IMR-90 (cell line): ENCODE data around the gene MYADM. TPM values are rescaled to one million over a fixed set of nuclear protein-coding genes. Genes with fewer than 3 reads are reported as not detected.
A peak's percentile ranks its signal among the peaks of the same experiment; 100 is the strongest.

Experiments
- ATAC-seq: fragments of 200-7000 bp; cut with Tn5 transposase; 2 replicates; pipeline ENCODE4 v1.9.1; 2020; ENCODE audit warnings: low read depth, mild to moderate bottlenecking, moderate library complexity
- BruUV-seq: library from RNA; stranded (reverse); fragments of 400-500 nt; replicated peaks from 2 replicates; lab custom pipeline; 2021; lab: Mats Ljungman, UMichigan
- CTCF ChIA-PET: fragments of 300-600 bp; formaldehyde crosslinking; extraction: SDS; loops from one replicate; lab custom pipeline; 2021; ENCODE audit warnings: antibody characterized with exemption; lab: Yijun Ruan, JAX
- POLR2A ChIA-PET: fragments of 300-600 bp; sonication (Branson Sonifier 250); formaldehyde crosslinking; loops from one replicate; lab custom pipeline; 2022; ENCODE audit warnings: antibody characterized with exemption; ENCODE audit not compliant: unreplicated experiment; lab: Charles Lee
- DNase-seq: peaks from one replicate; pipeline ENCODE4 v3.0.0; 2013
- H2AFZ ChIP-seq: replicated peaks from 2 replicates; pipeline ENCODE3; 2013; ENCODE audit warnings: low read length, mild to moderate bottlenecking; ENCODE audit not compliant: poor library complexity
- H2AK5ac ChIP-seq: 2 replicates; pipeline ENCODE4 v1.6.1; 2013; ENCODE audit warnings: low read depth, low read length, inconsistent platforms
- H2AK9ac ChIP-seq: replicated peaks from 2 replicates; pipeline ENCODE3; 2013; ENCODE audit warnings: mild to moderate bottlenecking, low read depth, low read length, moderate library complexity; ENCODE audit not compliant: poor library complexity
- H2BK120ac ChIP-seq: 2 replicates; pipeline ENCODE4 v1.6.1; 2013; ENCODE audit warnings: low read depth, low read length, inconsistent platforms
- H2BK15ac ChIP-seq: 3 replicates; pipeline ENCODE4 v1.6.1; 2013; ENCODE audit warnings: low read depth, low read length, inconsistent platforms
- H2BK20ac ChIP-seq: 2 replicates; pipeline ENCODE4 v1.6.1; 2013; ENCODE audit warnings: low read depth, mild to moderate bottlenecking, inconsistent platforms, low read length, moderate library complexity
- H2BK5ac ChIP-seq: 2 replicates; pipeline ENCODE4 v1.6.1; 2013; ENCODE audit warnings: mild to moderate bottlenecking, low read depth, low read length, inconsistent platforms; ENCODE audit not compliant: poor library complexity, severe bottlenecking
- H3K14ac ChIP-seq: replicated peaks from 2 replicates; pipeline ENCODE4 v1.6.1; 2013; ENCODE audit warnings: low read depth, low read length, inconsistent platforms
- H3K18ac ChIP-seq: 2 replicates; pipeline ENCODE4 v1.6.1; 2013; ENCODE audit warnings: low read depth, low read length, control low read depth
- H3K23ac ChIP-seq: 2 replicates; pipeline ENCODE4 v1.6.1; 2013; ENCODE audit warnings: low read depth, low read length, inconsistent platforms
- H3K27ac ChIP-seq: 2 replicates; pipeline ENCODE4 v1.5.1; 2013; ENCODE audit warnings: mild to moderate bottlenecking, control low read depth, low read length; ENCODE audit not compliant: insufficient read depth
- H3K27me3 ChIP-seq: 2 replicates; pipeline ENCODE4 v1.6.1; 2013; ENCODE audit warnings: low read length; ENCODE audit not compliant: control insufficient read depth, insufficient read depth
- H3K36me3 ChIP-seq: 2 replicates; pipeline ENCODE4 v1.6.1; 2013; ENCODE audit warnings: low read length, mixed read lengths; ENCODE audit not compliant: control insufficient read depth, insufficient read depth
- H3K4ac ChIP-seq: 2 replicates; pipeline ENCODE4 v1.6.1; 2013; ENCODE audit warnings: low read depth, low read length, inconsistent platforms
- H3K4me1 ChIP-seq: 2 replicates; pipeline ENCODE4 v1.6.1; 2013; ENCODE audit warnings: low read length, mixed read lengths; ENCODE audit not compliant: control insufficient read depth, insufficient read depth
- H3K4me2 ChIP-seq: 2 replicates; pipeline ENCODE4 v1.6.1; 2013; ENCODE audit warnings: low read depth, mild to moderate bottlenecking, control low read depth, low read length, moderate library complexity
- H3K4me3 ChIP-seq: 2 replicates; pipeline ENCODE4 v1.5.1; 2013; ENCODE audit warnings: low read depth, mild to moderate bottlenecking, control low read depth, low read length, moderate library complexity; ENCODE audit not compliant: insufficient read depth
- H3K56ac ChIP-seq: 2 replicates; pipeline ENCODE4 v1.6.1; 2013; ENCODE audit warnings: low read length, inconsistent platforms; ENCODE audit not compliant: insufficient read depth; ENCODE audit errors: extremely low read depth
- H3K79me1 ChIP-seq, 2 experiments: 2 replicates each; pipeline ENCODE4 v1.6.1; 2013; ENCODE audit warnings: low read length in 2 of 2, inconsistent platforms in 1 of 2, low read depth in 1 of 2
- H3K9ac ChIP-seq: 2 replicates; pipeline ENCODE4 v1.6.1; 2013; ENCODE audit warnings: low read depth, low read length, control low read depth
- H3K9me1 ChIP-seq: 2 replicates; pipeline ENCODE4 v1.6.1; 2013; ENCODE audit warnings: low read length, inconsistent platforms; ENCODE audit not compliant: insufficient read depth
- H3K9me3 ChIP-seq: 2 replicates; pipeline ENCODE4 v1.6.1; 2013; ENCODE audit warnings: low read length; ENCODE audit not compliant: control insufficient read depth, insufficient read depth
- H4K20me1 ChIP-seq: 2 replicates; pipeline ENCODE4 v1.6.1; 2013; ENCODE audit warnings: low read length, inconsistent platforms; ENCODE audit not compliant: insufficient read depth
- H4K5ac ChIP-seq: 2 replicates; pipeline ENCODE4 v1.6.1; 2013; ENCODE audit warnings: mild to moderate bottlenecking, low read depth, low read length, control low read depth
- H4K8ac ChIP-seq, 2 experiments: 2 replicates each; pipeline ENCODE4 v1.6.1; 2013; ENCODE audit warnings: low read depth in 2 of 2, low read length in 2 of 2, control low read depth in 1 of 2, inconsistent platforms in 1 of 2
- H4K91ac ChIP-seq: 2 replicates; pipeline ENCODE4 v1.6.1; 2013; ENCODE audit warnings: low read depth, low read length, inconsistent platforms; ENCODE audit not compliant: insufficient read depth
- CHD1 ChIP-seq: IDR thresholded peaks from 2 replicates; pipeline ENCODE4 v1.6.1; 2012; ENCODE audit warnings: low read depth, low read length, improper control_type of control experiment
- CTCF ChIP-seq: conservative IDR thresholded peaks from 2 replicates; pipeline ENCODE4 v1.5.1; 2012; ENCODE audit warnings: mild to moderate bottlenecking, low read depth, low read length, improper control_type of control experiment
- FOS ChIP-seq: fragments of 150-350 bp; IDR thresholded peaks from 2 replicates; pipeline ENCODE4 v1.6.1; 2016; ENCODE audit warnings: low read depth, low read length
- MAZ ChIP-seq: IDR thresholded peaks from 2 replicates; pipeline ENCODE4 v1.6.1; 2012; ENCODE audit warnings: low read depth, mild to moderate bottlenecking, low read length, improper control_type of control experiment, moderate library complexity, borderline replicate concordance
- NFE2L2 ChIP-seq: fragments of 150-350 bp; IDR thresholded peaks from 2 replicates; pipeline ENCODE4 v1.6.1; 2016; ENCODE audit warnings: low read depth, mild to moderate bottlenecking, low read length
- POLR2A ChIP-seq: IDR thresholded peaks from 2 replicates; pipeline ENCODE4 v1.6.1; 2012; ENCODE audit warnings: mild to moderate bottlenecking, low read depth, low read length
- RAD21 ChIP-seq: IDR thresholded peaks from 2 replicates; pipeline ENCODE4 v1.6.1; 2012; ENCODE audit warnings: low read length, improper control_type of control experiment
- SMC3 ChIP-seq: fragments of 150-350 bp; IDR thresholded peaks from 2 replicates; pipeline ENCODE4 v1.6.1; 2016; ENCODE audit warnings: low read depth, mild to moderate bottlenecking, antibody characterized with exemption, low read length, moderate library complexity
- WGBS, 2 experiments: methylation state at CpG; one replicate each; pipeline versions ENCODE4 v1.1.5 to v1.1.7; 2013; ENCODE audit warnings: missing lambda C conversion rate in 2 of 2; ENCODE audit not compliant: insufficient read length in 1 of 2; ENCODE audit errors: extremely low coverage in 2 of 2; 5-methylcytosine and 5-hydroxymethylcytosine counted together
- dilution Hi-C: fragments of 300-500 bp; cut with HindIII; formaldehyde crosslinking; loops from one replicate; pipeline ENCODE4 v1.14.3; 2018; ENCODE audit warnings: low sequenced_read_pairs; ENCODE audit not compliant: unreplicated experiment
- in situ Hi-C: fragments of 300-500 bp; cut with MboI; formaldehyde crosslinking; loops from 3 replicates; pipeline ENCODE4 v1.14.3; 2019; ENCODE audit warnings: low sequenced_read_pairs, inconsistent platforms, mixed read lengths
- intact Hi-C: fragments of 100-400 bp; cut with micrococcal nuclease; formaldehyde crosslinking; loops from 2 replicates; pipeline ENCODE4 v1.10.0; 2022
- polyA plus RNA-seq, 3 experiments: library from polyadenylated mRNA; depleted of rRNA; stranded (reverse); fragments of >200 nt; gene quantifications; 2 replicates each; pipeline ENCODE4 v1.2.3, GENCODE V29; 2012; ENCODE audit warnings: low replicate concordance in 1 of 3
- total RNA-seq: library from RNA; depleted of rRNA; stranded (reverse); fragments of >200 nt; gene quantifications from 2 replicates; pipeline ENCODE4 v1.2.3, GENCODE V29; 2012

The MYADM gene
- total and polyA plus RNA-seq, 2 of the 4 experiments (the other 2 are of a cell fraction) = 4.8 to 96.1 TPM

GRCh38 chr19:53881482-53882390 lies 14.1 kb downstream of the MYADM start, which contains the start of gene PRKCG (continued):
- TF ChIP-seq MAZ = no peak
- TF ChIP-seq CHD1 = no peak
- TF ChIP-seq FOS = no peak
- no peak for TF ChIP-seq NFE2L2

- peaks cover 4% of the 10 kb centered on the region; the same call in 1 of the 2 replicates for H3K9me1 ChIP-seq
- in situ Hi-C loops = loop anchor here (10.0 kb wide), 1 partner anchor 142 kb away; no protein-coding TSS in a partner anchor
- no peak overlapping the region for H4K91ac ChIP-seq
- no peak overlapping the region for H2BK15ac ChIP-seq
- no peak overlapping the region for H3K23ac ChIP-seq
- peaks cover 51% of the 10 kb centered on the region for H3K27me3 ChIP-seq
- H2AK5ac ChIP-seq = no peak overlapping the region
- no TSS peak for BruUV-seq
- no peak overlapping the region for H3K56ac ChIP-seq
- no peak overlapping the region for H2AK9ac ChIP-seq
- H3K27ac ChIP-seq = no peak overlapping the region
- no peak overlapping the region for H3K9ac ChIP-seq
- no peak overlapping the region for H2BK20ac ChIP-seq
- no peaks in the 10 kb centered on the region for H4K20me1 ChIP-seq
- no peaks in the 10 kb centered on the region for H3K9me3 ChIP-seq
- H3K14ac ChIP-seq = no peak overlapping the region
- H3K18ac ChIP-seq = no peak overlapping the region
- H3K36me3 ChIP-seq = no peaks in the 10 kb centered on the region
- no peak overlapping the region for H3K4ac ChIP-seq
- H3K4me3 ChIP-seq = peak overlapping the region; percentile 8; the same call in 1 of the 2 replicates
- TF ChIP-seq FOS (no peak), SMC3 (no peak), CHD1 (no peak), POLR2A (no peak), CTCF (no peak), MAZ (no peak), RAD21 (no peak)
- CTCF ChIA-PET = interaction anchor here (1.0 kb wide), 1 partner anchor 142 kb away, joined by 4 read pairs; no protein-coding TSS in a partner anchor
- ATAC-seq (no peak), DNase-seq (no peak)
- dilution Hi-C loops = no loop called here
- POLR2A ChIA-PET = no interaction called here
- no peaks in the 10 kb centered on the region for H3K79me1 ChIP-seq
- H2BK120ac ChIP-seq = no peak overlapping the region
- WGBS, 2 experiments = 2% methylated on average over 6 of the region's 18 CpGs; no CpG with 5 or more reads in 1 of the 2 experiments
- H3K4me2 ChIP-seq = peak overlapping the region; percentile 59; the same call in 1 of the 2 replicates
- no peak overlapping the region for H4K8ac ChIP-seq
- H2AFZ ChIP-seq = peak overlapping the region; percentile 88
- peaks cover 5% of the 10 kb centered on the region for H3K4me1 ChIP-seq
- intact Hi-C loops = no loop called here
- H2BK5ac ChIP-seq = no peak overlapping the region
- no peak overlapping the region for H4K5ac ChIP-seq
Measured at GRCh38 chr19:53882391-53883050, 14.8 kb downstream of the MYADM start.
